GM19099 (cell line): ENCODE data around the gene CADM2.

Source experiments
- POLR2A ChIP-seq: IDR thresholded peaks from 3 replicates; pipeline ENCODE4 v1.6.1; 2011; ENCODE audit warnings: low read depth; ENCODE audit not compliant: insufficient read length; ENCODE audit errors: extremely low read depth

Gene CADM2

DNA sequence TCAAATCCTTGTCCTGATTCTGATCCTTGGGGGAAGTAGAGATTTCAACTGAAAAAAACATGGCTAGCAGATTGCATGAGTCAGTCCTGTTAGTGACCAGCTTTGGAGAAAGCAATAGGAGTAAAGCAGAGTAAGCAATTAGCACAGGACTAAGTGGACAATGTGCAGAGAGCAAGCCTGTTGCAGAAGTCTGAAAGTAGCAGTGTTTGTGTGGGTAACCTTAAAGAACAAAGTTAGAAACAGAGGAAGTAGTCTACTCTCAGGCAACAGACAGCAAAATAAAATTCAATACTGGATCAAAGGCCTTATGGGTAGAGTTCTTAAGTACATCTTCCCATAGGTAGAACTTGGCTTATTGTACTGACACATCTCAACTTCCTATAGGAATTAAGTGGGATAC lies 916.8 kb downstream of the CADM2 start:
- no peak for TF ChIP-seq POLR2A

DNA sequence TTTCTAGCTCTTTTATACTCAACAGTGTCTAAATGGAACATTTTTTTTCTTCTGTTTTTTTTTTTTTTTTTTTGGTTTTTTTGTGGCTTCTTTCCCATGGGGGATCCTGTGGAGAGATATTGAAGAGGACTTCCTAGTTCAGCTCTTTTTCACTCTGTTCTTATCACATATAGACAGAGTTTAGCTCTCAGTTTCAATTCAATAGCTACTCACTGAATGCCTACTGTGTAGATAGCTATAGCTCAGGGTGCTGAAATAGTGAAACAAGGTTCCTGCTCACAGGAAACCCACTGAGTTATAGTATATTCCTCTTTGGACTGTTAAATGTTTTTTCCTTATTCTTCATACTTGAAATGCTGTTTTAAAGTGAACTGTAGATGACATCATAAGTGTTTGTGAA lies 918.8 kb downstream of the CADM2 start:
- no peak for TF ChIP-seq POLR2A

DNA sequence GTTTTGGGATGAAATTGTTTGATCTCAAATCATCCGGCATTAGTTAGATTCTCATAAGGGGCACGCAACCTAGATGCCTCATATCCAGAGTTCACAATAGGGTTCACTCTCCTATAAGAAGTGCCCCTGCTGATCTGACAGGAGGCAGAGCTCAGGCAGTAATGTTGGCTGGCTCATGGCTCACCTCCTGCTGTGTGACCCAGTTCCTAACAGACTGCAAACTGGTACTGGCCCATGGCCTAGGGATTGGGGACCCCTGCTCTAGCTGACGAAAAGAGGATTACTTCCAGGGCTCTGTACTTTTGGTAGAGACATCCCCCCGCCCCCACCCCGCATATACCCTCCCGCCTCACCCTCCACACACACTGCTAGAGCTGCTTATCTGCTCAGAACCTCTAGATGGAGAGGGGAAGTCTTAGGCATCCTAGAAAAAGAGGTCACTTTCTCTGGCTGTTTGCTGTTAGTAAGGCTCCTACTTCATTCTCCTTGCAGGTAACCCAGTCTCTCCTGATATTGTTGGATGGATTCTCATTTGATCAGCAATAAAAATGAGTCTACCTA lies 923.1 kb downstream of the CADM2 start:
- no peak for TF ChIP-seq POLR2A

DNA sequence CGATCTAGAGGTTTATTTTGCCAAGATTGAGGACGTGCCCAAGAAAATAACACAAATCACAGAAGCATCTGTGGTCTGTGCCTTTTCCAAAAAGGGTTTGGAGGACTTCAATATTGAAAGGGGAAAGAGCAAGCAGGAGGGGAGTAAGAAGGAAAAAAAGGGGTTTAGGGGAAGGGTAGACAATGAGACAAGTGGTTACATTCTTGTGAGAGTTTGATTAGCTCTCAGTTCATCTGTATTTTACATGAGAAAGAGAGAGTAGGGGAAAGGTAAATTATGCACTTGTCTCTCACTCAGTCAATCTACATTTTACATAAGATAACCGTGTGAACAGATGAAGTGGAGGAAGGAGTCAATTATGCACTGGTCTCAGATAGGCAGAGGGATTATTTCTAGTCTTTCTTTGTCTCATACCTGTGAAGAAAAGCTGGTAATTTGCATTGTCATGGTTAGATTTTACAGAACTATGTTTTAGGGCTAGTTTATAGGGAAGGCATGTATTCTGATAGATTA lies 931.3 kb downstream of the CADM2 start:
- TF ChIP-seq POLR2A = no peak

DNA sequence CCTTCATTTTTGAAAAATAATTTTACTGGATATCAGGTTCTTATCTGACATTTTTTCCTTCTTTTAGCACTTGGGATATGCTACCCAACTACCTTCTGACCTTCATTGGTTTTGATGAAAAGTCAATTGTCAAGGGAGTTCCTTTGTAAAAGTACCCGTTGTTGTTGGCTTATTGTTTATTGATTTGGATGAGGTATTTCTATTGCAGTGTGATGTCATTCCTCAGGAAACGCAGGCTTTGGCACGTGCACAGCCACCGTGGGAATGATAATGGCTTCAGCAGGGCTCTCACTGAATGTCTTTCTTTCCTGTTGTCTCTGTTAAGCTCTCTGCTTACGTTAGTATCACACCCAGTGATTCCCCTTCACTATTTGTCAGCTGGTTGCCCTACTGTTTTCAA lies 944.6 kb downstream of the CADM2 start:
- no peak for TF ChIP-seq POLR2A

DNA sequence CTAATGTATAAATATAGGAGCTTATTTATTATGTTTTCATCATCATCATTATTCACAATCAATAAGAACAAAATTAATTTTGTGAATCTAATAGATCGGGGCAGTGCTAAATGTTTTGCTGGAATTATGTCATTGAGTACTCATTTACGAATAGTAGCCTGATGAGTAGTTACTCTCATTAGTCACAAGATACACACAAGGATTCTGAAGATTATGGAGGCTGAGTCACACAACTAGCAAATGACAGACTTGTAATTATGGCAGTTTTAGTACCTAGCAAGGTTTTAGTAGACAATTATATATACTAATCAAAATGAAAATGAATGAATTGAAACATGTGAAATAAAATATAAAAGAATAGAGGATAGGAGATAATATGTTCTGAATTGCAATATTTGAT lies 954.2 kb downstream of the CADM2 start:
- TF ChIP-seq POLR2A = no peak

DNA sequence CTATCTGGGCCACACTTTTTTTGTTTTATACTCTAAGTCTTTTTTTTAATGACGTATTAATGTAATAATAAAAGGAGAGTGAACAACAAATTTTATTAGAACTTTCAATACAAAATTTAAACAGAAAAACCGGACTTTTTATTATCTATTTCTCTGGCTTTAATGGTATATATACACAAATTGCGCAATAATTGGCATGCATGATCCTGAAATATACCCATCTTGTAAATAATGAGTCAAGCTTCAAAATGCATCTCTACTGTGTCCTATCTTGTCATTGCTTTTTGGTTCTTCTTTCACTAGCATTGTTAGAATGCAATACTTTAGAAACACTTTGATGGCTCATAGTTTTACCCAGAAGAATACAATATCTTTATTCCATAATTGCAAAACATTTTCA lies 963.6 kb downstream of the CADM2 start:
- TF ChIP-seq POLR2A = no peak

DNA sequence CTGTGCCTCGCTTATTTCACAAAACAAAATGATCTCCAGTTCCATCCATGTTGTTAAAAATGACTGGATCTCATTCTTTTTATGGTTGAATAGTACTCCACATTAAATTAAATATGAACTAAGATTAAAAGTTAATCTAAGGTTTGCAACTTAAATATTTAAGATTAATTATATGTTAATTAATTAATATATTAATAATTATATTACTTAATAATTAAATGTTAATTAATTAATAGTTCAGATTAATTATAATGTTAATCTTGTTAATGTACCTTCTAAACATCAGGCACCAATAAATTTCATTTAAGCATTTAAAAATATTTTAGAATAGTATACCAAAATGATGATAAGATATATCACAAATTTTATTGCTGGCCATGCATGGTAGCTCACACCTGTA lies 971.9 kb downstream of the CADM2 start:
- no peak for TF ChIP-seq POLR2A

DNA sequence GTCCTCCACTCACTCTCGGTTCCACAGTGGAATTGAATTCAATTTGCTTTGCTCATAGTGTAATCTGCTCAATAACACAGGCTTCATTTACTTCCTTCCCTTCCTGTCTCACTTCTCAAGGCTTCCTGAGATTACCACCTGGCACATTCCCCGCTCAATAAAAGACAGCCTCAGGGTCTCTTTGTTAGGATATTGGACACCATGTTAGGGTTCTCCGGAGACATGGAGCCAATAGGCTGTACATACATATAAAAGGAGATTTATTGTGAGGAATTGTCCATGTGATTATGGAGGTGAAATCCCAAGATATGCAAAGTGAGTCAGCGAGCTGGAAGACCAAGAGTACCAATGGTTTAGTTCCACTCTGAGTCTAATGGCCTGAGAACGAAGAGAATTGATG lies 974.5 kb downstream of the CADM2 start:
- TF ChIP-seq POLR2A = no peak

DNA sequence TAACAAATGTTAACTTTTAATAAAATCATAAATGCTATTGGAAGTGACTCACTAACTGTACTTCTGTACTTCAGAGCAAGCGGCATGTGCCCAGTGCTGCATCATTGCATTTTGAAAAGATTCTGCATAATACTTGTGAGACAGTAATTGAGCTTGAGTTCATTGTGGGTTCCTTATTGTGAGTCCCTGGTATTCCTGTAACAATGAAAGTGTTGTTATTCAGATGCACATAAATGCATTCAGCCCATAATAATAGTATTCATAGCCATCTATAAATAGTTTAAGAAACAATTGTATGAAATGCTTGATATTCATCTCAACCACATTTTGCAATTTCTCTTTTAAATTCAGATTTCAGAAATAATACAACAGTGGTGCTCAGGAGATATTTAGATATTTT lies 976.4 kb downstream of the CADM2 start:
- TF ChIP-seq POLR2A = no peak

DNA sequence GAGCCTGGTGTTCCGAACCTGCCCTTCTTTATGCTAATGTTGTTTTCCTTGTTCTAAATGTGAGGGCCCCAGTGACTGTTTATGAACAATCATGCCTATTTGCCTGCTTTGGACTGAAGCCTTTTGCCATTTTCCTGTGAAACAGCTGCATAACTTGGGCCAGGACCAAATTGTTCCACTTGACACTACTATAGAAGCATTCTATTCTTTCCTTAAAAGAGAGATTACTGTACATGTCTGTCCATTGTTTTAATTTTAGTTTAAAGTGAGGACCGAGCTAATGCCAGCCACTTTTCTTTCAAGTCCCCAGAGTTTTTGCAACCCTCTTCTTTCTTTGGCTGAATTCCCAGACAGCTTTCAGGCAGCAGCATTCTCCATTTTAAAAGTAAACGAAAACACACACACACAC lies 980.3 kb downstream of the CADM2 start:
- TF ChIP-seq POLR2A = no peak

DNA sequence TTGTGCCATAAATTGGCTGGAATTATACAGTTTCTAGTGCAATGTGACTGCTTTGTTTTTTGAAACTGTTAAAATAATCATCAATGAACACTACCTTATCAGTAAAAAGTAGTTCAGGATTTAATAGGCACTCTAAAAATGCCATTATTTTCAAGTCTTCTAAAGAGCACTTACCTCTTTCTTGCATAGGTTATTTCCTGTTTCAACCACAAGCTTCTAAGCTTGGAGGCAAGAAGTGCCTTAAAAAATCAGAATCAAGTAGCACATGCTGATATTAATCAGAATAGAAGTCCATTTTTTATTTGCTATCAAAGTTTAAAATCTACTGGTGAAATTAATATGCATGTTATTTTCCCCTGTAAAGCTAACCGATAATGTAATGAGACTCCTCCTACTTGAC lies 991.6 kb downstream of the CADM2 start:
- TF ChIP-seq POLR2A = no peak

DNA sequence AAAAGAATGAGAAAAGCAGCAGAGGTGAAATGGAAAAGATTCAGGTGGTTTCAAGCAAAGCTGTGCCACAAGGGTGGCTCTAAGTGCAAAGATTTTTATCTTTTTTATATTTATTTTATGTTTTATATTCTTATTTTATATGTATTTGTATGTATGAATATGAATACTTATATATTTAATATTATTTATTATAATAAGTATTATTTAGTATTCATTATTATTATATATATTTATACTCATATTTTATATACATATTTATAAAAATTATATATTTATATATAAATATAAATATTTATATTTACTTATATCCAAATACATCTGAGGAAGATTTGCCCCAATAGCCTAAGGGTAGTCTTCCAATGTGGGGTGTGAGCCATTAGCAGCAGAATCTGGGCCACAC lies 1002.0 kb downstream of the CADM2 start:
- no peak for TF ChIP-seq POLR2A

DNA sequence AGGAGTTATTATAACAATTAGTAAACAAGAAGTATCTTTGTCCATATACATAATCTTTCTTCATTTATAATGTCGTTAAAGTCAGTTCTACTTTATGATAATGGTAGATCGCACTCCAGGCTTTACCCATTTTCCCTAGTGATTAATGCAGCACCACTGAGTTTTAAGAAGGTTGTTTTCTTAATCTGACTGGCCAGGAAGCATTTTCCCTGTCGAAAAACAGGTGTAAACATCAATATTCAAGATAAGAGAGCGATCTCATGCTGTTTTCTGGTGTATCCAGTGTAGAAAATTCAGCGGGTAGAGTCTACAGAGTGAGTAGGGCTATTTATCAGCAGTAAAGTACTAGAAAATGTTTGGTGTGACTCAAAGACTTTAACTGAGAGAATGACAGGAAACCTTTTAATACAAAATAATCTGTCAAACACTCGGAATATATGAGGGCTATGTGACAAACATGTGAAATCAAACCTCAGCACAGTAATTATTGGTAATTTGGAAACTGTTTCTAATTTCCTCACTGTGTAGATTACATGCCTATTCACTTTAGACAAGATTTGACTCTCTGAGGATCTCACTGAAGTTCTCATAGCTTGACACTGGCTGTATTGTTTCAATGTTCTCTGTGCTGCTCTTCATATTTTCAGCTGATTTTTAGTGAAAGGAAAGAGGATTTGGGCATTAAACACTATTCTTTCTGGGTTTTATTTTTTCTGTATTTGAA lies 1019.0 kb downstream of the CADM2 start:
- no peak for TF ChIP-seq POLR2A

DNA sequence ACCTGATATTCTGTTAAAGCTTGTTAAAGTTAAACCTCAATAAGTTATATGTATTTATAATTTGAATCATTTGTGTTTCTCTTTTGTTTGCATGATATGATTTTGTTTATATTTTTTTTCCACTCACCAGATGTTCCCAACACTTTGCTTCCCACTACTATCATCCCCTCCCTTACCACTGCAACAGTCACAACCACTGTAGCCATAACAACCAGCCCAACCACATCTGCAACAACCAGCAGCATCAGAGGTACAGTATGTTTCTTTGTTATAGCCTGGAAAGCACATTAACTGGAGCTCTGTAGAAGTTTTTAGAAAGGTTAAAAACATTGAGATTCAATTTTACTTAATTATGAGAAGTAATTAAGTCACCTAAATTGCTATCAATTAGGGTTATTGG lies 1020.2 kb downstream of the CADM2 start:
- no peak for TF ChIP-seq POLR2A

DNA sequence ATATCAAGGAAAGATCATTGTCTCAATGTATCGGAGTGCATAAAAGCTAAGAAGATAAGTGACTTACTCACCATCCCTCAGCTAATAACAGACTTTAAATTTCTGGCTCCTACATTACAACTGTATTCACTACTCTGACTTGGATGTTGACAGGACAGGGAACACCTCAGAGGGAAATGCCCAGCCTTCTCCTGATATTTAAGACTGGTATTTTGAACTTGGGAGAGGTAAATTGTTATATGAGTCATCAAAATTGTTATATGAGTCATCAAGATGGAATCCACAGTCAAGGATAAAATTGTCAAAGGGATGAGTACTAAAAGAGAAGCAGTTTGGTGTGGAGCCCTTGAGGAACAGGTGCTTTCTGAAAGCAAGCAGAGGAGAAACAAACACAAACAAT lies 1070.8 kb downstream of the CADM2 start:
- no peak for TF ChIP-seq POLR2A

DNA sequence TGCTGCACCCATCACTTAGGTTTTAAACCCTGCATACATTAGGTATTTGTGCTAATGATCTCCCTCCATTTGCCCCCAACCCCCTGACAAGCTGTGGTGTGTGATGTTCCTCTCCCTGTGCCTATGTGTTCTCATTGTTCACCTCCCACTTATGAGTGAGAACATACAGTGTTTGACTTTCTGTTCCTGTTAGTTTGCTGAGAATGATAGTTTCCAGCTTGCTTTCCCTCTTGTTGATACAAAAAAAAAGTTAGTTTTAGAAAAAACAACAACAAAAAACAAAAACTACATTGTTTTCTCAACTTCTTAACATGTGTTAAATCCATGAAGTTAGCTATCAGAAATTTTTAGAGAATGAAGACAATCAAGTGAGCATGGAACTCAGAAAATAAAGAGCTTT lies 1079.1 kb downstream of the CADM2 start:
- no peak for TF ChIP-seq POLR2A

DNA sequence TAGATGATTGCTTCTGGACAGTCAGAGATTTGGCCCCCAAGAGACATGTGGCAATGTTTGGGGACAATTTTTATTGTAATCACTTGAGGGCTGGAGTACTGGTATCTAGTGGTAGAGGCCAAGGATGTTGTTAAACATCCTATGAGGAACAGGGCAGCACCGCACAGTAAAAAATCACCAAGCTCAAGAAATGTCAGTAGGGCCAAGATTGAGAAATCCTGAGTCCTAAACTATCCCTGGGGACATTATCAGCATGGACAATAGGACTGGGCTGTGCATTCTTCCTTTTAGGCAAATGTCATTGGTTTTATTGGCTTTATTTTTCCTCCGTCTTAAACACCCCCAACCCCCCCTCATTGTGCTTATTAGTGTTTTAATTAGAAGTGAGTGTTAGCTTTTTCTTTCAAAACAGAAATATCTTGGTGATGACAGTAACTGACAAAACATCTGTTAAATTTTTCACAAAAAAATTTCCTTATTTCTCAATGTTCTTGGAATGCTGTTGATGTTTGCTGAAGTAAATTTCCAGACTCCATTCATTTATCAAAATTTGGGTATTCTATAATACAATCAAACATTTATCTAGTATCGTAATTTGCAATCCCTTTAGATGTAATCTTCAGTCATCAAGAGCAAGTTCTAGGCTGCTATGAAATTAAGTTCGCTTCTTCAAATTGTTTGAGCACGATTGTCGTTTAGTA lies 1087.8 kb downstream of the CADM2 start:
- TF ChIP-seq POLR2A = no peak
